Stimulated activated CD8-positive, alpha-beta memory T cell treated with anti-CD3 and anti-CD28 coated beads, Interleukin-2, amount 100 ng/mL, for 48 hours (primary cell): Measurements from ENCODE around the gene LINGO3.

Experiments
- DNase-seq, 2 donors: peaks; one replicate each; pipeline ENCODE4 v3.0.0-alpha.2; 2020; ENCODE audit warnings: low read depth in 2 of 2

Gene LINGO3

GRCh38 chr19:2306281-2306806, 1.6 kb downstream of the LINGO3 start:
- DNase-seq: no peak

- no peak for DNase-seq
Measured at GRCh38 chr19:2305452-2306280, 2.3 kb downstream of the LINGO3 start.

DNA sequence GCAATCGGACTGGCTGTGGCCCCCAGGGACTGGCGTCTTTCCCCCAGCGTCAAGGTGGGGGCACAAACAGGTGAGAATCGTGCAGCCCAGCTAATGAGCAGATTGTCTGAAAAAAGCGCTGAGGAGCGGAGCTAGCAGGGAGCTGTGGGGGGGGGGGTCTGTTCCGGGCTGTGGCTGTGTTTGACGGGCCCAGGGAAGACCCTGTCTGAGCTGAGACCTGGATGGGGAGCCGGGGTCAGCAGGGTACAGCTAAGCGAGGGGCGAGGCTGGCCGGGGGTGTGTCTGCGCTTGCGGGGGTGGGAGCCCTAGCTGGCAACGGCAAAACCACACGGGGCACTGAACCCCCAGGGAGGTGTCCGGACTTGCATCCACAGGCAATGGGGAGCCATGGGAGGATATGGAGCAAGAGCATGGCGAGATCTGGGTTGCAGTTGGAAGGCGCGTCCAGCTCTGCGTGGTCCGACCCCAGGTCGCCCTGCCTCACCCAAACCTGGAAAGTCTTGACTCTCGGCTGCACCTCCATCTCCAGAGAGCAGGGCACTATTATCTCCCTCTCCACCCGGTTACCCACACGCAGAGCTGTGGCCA, 4.6 kb downstream of the LINGO3 start:
- no peak for DNase-seq

- DNase-seq: no peak
Measured at GRCh38 chr19:2302319-2303210, 5.4 kb downstream of the LINGO3 start.

DNA sequence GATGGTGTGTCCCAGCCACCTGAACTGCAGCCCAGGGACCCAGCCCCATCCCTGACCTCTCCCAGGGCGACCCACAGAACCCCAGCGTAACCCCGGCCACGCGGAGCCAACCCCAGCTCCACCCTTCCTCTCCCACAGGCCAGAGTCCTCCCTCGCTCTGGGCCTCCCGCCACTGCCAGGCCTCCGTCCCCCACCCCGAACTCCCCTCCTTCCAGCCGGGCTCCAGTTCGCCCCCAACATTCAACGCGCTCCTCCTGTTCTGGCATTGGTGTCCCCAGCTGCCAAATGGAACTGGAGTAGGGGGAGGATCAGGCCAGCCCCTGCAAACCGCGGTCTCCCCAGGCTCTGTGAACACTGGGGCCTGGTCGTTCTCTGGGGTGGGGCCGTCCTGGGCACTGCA, 7.4 kb downstream of the LINGO3 start:
- DNase-seq: no peak

DNA sequence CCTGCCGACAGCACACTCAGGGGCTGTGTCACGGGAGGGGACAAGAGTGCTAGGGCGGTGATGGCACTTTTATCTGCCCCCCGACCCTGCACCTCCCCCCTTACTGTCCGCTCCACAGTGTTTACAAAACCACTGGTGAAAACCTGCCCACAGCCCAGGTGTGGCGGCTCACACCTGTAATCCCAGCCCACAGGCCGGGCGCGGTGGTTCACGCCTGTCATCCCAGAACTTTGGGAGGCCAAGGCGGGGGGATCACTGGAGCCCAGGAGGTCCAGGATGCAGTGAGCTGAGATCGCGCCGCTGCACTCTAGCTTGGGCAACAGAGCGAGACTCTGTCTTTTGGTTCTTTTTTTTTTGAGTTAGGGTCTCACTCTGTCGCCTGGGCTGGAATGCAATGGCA, 11.8 kb downstream of the LINGO3 start:
- DNase-seq: no peak

DNA sequence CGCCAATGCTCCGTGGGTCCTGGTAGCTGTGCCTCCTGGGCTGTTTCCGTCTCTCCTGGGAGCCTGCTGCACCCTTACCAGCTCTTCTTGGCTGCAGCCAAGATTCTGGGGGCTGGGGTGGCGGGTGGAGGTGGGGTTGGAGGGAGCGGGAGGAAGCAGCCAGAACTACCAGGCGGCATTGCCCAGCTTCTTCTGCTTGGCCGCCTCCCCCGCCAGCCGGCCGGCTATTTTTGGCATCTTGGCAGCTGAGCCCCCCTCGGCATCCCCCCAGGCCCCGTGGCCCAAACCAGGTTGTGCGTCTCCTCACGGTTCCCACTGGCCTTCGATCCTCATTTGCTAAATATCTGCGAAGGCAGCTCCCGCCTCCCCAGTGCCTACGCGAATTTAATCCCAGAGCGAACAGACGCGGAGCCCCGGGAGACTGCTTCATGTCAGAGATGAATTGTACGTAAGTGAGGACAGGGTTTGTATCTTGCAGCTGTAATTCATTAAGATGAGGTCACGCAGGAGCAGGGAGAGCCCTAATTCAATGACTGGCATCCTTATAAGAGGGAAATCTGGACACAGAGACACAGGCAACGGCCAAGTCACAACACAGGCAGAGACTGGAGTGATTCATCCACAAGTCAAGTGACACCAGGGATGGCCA, 13.1 kb downstream of the LINGO3 start:
- DNase-seq: no peak

DNA sequence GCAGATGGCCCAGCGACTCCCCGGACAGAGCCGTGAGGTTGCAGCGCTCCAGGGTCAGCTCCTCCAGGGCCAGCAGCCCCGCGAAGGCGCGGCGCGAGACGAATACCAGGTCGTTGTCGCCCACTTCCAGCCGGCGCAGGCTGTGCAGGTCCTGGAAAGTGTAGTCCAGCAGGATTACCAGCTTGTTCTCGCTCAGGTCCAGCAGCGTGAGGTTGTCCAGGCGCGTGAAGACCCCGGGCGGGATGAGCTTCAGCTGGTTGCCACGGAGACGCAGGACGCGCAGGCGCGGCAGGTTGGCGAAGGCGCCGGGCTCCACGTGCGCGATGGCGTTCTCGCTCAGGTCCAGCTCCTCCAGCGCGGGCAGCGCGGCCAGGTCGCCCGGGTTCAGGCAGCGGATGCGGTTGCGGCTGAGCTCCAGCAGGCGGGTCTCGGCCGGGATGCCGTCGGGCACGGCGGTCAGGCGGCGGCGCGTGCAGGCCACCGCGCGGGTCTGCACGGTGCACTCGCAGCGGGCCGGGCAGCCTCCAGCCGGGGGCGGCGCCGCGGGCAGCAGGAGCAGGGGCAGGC, 16.7 kb downstream of the LINGO3 start:
- DNase-seq: no peak

DNA sequence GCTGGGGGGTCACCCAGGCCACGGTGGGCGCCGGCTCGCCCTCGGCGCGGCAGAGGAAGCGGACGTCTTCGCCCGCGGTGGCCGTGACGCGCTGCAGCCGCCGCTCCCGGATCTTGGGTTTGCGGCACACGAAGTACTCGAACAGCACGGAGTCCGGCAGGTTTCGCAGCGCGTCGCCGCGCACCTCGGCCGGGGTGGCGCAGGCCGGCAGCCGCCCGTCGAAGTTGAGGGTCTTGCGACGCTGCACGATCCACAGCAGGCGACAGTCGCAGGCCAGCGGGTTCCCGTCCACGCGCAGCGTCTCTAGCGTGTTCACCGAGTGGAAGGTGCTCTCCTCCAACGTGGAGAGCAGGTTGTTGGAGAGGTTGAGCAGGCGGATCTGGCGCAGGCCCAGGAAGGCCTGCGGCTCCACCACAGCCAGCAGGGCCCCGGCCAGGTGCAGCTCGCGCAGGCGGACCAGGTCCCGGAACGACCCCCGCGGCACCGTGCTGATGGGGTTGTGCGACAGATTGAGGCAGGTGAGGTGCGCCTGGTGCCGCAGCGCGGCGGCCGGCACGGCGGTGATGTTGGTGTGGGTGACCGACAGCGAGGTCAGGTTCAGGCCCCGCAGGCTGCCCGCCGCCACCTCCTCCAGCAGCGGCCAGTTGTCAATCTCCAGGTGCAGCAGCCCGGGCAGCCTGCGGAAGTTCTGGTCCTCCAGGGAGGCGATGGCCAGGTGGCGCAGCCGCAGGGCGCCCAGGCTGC, 17.3 kb downstream of the LINGO3 start:
- DNase-seq: no peak

DNA sequence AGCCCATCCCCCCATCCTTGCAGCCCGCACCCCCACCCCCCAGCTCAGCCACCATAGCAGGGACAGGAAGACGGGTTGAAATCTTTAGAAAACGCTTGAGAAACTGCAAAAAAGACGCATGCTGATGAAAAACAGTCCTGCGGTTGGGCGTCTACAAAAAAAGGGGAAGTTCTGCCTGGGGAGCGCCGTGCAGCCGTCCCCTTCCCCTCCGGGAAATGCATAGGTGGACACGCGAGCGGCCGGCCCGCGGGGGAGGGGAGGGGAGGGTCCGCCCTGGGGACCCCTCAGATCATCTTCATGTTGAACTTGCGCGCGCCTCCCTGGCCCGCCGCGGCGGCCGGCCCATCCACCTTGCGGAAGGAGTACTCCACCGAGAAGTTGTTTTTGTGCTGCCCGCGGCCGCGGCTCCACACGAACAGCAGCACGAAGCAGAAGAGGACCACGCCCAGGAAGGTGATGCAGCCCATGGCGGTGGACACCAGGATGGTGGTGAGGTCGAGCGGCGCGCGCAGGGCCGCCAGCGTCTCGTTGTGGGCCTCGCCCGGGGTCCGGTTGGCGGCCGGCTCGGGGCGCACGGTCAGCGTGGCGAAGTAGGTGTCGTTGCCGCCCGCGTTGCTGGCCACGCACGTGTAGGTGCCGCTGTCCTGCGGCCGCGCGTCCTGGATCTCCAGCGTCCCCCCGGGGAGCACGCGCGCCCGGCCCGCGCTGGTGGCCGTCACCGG, 18.1 kb downstream of the LINGO3 start:
- DNase-seq: no peak

DNA sequence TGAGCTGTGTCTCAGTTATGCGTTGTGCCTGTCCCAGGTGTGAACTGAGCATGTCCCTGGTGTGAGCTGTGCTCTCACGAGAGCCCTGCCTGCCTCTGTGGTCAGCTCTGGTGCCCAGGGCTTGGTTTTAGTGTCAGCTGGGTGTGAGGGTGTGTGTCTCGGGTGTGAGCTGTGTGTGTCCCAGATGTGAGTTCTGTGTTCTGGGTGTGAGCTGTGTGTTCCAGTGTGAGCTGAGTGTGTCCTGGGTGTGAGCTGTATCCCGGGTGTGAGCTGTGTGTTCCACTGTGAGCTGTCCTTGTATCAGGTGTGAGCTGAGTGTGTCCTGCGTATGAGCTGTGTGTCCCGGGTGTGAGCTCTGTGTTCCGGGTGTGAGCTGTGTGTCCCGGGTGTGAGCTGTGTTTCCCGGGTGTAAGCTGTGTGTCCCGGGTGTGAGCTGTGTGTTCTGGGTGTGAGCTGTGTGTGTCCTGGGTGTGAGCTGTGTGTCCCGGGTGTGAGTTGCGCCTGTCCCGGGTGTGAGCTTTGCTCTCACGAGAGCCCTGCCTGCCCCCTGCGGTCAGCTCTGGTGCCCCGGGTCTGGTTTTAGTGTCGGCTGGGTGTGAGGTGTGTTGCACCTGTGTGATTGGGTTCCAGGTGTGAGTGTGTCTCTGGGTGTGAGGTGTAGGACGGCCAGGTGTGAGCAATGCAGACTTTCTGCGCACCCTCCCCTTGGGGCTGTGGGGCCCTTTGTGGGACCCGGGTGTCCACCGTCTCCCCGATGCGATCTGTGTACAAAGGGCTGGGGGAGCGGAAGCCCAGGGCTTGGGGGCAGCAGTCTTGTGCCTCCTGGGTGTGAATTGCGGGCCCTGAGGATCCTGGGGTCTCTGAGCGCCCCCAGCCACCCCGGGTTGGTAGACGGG, 18.9 kb downstream of the LINGO3 start:
- DNase-seq: no peak

DNA sequence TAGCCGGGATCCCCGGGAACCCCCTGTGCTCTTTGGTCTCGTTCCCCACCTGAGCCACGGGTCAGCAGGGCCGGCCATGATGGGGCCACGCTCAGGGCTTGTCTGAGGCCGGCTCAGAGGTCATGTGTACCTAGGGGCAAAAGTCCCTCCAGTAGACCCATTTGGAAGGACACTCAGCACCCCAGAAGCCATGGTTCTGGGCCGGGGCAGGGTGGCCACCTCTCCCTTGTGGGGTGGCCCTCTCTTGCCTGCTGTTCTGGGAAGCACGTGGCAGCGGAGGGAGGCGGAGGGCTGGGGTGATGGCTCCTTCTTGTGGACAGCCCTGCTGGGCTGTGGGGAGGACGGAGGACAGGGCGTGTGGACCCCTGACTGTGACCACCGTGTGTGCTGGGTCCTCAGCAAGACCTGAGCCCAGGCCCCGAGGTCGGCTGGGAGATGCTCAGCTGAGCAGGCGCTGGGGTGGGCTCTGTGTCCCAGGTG, 19.6 kb downstream of the LINGO3 start:
- DNase-seq: no peak

- DNase-seq: no peak
Measured at GRCh38 chr19:2287585-2288337, 20.2 kb downstream of the LINGO3 start.

DNA sequence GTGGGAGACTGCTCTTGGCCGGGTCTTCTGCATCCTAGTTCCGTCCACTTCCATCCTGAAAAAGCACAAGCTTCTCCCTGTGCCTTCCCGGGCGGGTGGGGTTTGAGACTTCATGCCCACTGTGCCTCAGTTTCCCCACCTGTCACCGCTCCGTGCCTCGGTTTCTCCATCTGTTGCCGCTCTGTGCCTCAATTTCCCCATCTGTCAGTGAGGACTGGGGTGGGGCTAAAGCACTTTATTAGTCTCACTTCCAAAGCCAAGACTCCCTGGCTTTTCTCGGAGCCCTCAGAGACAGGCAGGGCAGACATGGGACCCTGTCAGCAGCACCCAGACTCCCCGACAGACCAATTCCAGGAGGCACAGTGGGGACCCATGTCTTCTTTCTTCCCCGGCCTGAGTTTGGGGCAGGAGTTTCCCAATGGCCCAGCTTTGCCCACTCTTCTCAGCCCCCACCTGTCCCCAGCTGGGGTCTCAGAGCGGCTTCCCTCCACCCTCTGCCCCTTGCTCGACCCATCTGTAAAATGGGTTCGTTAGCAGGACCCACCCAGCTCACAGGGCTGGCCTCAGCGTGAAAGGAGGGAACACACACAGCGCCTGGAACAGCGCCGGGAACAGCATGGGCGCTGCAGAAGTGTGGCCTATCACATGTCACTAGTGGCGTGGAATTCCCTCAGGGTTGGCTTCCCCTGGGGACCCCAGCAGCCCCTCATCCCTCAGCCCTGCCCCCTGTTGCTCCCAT, 21.4 kb downstream of the LINGO3 start:
- no peak for DNase-seq

DNA sequence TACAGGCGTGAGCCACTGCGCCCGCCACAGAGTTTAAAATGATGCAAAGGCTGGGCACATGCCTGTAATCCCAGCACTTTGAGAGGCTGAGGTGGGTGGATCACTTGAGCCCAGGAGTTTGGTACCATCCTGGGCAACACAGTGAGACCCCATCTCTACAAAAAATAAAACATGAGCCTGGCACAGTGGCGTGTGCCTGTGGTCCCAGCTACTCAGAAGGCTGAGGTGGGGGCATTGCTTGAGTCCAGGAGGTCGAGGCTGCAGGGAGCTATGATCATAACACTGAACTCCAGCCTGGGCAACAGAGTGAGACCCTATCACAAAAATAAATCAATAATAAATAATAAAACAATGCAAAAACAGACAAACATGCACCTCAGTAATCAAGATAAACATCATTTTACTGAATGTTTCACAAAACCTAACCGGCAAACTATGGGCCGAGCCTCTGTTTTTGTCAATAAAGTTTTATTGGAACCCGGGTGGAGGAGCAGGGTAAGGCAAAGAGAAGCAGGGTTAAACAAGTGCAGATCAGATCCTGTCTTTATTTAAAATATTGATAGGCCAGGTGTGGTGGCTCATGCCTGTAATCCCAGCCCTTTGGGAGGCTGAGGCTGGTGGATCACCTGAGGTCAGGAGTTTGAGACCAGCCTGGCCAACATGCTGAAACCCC, 24.0 kb downstream of the LINGO3 start:
- DNase-seq: no peak

DNA sequence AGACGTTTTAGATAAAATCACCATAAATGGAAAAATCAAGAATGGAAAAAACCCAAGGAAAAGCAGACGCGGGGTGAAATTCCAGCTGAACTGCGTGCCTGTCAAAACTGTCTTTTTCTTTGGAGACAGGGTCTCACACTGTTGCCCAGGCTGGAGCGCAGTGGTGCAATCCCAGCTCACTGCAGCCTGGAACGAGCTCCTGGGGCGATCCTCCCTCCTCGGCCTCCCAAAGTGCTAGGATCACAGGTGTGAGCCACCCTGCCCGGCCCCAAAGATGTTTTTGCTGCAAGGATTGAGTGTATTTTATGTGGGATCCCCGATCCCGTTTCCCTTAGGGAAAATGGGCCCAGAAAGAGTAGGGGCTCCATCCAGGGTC, 25.1 kb downstream of the LINGO3 start:
- no peak for DNase-seq
